Thymus (tissue), 11 donors: ENCODE data around the gene PSD4. TPM values are rescaled to one million over a fixed set of nuclear protein-coding genes. Genes with fewer than 3 reads are reported as not detected.

Experiments
- DNase-seq, 9 donors: peaks; one replicate each; pipeline ENCODE4 v3.0.0-alpha.2; 2013; ENCODE audit warnings: low spot score in 9 of 9, low read depth in 6 of 9, missing footprints in 1 of 9
- H3K27ac ChIP-seq, 2 donors: one replicate each; pipeline ENCODE4 v1.5.1; 2013; ENCODE audit warnings: control low read depth in 1 of 2, low read depth in 1 of 2, low read length in 1 of 2, mild to moderate bottlenecking in 1 of 2, moderate library complexity in 1 of 2
- H3K27me3 ChIP-seq, 2 donors: one replicate each; pipeline ENCODE4 v1.5.1; 2013; ENCODE audit warnings: low read length in 1 of 2; ENCODE audit not compliant: control insufficient read depth in 2 of 2, insufficient read depth in 1 of 2
- H3K36me3 ChIP-seq, 2 donors: one replicate each; pipeline ENCODE4 v1.5.1; 2013; ENCODE audit warnings: low read length in 1 of 2, mild to moderate bottlenecking in 1 of 2, moderate library complexity in 1 of 2; ENCODE audit not compliant: control insufficient read depth in 2 of 2, insufficient read depth in 2 of 2
- H3K4me1 ChIP-seq, 2 donors: one replicate each; pipeline ENCODE4 v1.5.1; 2013; ENCODE audit warnings: low read length in 2 of 2; ENCODE audit not compliant: control insufficient read depth in 2 of 2, insufficient read depth in 2 of 2
- H3K4me3 ChIP-seq, 2 donors: one replicate each; pipeline ENCODE4 v1.5.1; 2013; ENCODE audit warnings: low read length in 2 of 2, control low read depth in 1 of 2, mild to moderate bottlenecking in 1 of 2
- H3K9me3 ChIP-seq, 2 donors: one replicate each; pipeline ENCODE4 v1.5.1; 2013; ENCODE audit warnings: low read length in 1 of 2, mild to moderate bottlenecking in 1 of 2; ENCODE audit not compliant: control insufficient read depth in 2 of 2, insufficient read depth in 1 of 2
- WGBS: extraction: QIAGEN DNeasy Blood & Tissue Kit; methylation state at CpG from one replicate; pipeline ENCODE4 v1.1.7; 2013; 5-methylcytosine and 5-hydroxymethylcytosine counted together
- polyA plus RNA-seq: library from polyadenylated mRNA; stranded (reverse); fragments of 200-250 nt; gene quantifications from one replicate; pipeline ENCODE4 v1.2.3, GENCODE V29; 2013
- total RNA-seq: library from RNA; stranded (reverse); fragments of 120-200 nt; gene quantifications from one replicate; pipeline ENCODE4 v1.2.4, GENCODE V29; 2013
- donor health status: healthy.

The PSD4 gene
- total and polyA plus RNA-seq, 2 donors = 81.8 to 92.1 TPM

DNA sequence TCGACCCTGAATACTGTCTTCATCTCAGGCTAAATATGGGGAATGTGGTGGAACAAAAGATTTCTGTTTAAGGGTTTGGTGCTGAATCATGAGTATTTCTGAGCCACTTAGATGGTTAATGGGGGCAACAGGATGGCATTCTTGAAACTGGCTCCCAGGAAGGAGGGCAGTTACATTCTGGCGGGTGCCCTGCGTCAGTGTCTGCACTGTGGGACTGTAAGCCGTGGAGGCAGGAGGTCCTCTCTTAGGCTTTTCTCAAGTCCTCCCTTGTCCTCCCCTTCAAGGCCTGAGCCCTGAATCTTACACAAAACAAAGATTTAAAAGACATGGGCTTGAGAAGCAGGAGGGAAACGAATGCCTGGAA lies 45.7 kb downstream of the PSD4 start:
- Histone ChIP-seq H3K27me3 (no peaks in the 10 kb centered on the region), H3K36me3 (no peaks in the 10 kb centered on the region), H3K9me3 (no peaks in the 10 kb centered on the region), H3K4me3 (no peak overlapping the region), H3K27ac (no peak overlapping the region), H3K4me1 (peaks cover 5 to 21% of the 10 kb centered on the region in 2 donors)
- no peak for DNase-seq
- 84% methylated on average over 5 of the region's 5 CpGs for WGBS

DNA sequence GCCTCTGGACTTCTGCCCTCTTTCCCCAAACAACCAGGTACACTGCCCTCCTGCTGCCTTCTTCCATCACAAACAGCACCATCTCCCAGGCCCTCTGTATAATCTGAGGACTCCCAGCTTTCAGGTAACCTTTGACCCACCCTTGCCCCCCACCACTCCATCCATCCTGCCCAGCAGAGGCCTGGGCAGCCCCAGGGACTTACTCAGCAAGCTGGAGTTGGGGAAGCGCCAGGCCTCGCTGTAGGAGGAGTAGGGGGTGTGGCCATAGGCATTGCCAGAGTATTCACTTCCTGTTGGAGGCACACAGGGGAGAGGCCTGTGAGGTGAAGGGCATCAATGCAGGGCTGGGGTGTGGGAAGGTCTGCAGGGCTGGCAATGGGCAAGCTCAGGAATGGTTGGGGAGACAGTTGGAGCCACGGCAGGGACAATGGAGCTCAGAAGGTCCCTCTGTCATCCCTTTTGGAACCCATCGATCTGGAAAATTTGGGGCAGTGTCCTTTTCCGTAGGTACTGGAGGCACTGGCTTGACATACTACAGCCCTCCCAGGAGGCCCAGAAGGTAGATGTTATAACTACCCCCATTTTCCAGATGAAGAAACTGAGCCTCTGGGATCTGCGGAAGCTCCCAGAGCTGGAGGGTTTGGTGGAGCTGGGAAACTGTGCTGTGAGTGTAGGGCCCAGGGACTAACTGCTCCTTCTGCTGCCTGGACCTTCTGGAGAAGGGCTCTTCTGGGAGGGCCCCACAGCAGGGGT lies 46.3 kb downstream of the PSD4 start:
- H3K27ac ChIP-seq = no peak overlapping the region
- H3K4me1 ChIP-seq = peaks cover 5 to 21% of the 10 kb centered on the region in 2 donors
- no peaks in the 10 kb centered on the region for H3K9me3 ChIP-seq
- H3K36me3 ChIP-seq = no peaks in the 10 kb centered on the region
- no peaks in the 10 kb centered on the region for H3K27me3 ChIP-seq
- DNase-seq = no peak
- WGBS = 91% methylated on average over 6 of the region's 6 CpGs
- H3K4me3 ChIP-seq = no peak overlapping the region

DNA sequence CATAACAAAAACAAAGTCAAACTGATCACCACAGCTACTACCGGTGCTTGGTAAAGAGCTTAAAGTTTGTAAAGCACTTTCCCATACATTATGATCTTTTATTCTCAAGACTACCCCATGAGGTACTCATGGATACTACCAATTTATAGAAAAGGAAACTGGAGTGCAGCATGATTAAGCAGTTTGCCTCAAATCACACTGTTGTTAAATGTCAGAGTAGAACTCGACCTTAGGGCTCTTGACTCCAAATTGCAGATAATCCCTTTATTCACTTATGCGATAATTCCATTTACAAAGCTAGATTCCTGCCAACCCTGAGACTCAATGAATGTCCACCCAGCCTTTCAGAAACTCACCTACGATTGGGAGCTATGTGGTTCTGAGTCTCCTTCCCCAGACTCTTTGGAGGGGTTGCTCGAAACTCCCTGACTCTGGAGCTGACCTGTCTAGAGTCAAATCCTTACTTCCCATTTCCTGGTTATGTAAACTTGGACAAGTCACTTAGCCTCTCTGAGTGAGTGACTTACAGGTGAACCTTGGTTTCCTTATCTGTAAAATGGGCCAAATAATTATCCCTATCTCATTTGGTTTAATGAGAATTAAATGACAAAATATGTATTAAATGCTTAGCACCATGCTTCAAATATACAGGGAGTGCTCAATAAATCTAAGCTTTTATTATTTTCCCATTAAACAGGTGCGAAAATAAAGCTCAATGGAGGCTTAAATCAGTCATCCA lies 47.4 kb downstream of the PSD4 start:
- H3K27me3 ChIP-seq = no peaks in the 10 kb centered on the region
- no peak overlapping the region for H3K4me3 ChIP-seq
- no peaks in the 10 kb centered on the region for H3K36me3 ChIP-seq
- H3K9me3 ChIP-seq = no peaks in the 10 kb centered on the region
- H3K4me1 ChIP-seq = peaks cover 5 to 21% of the 10 kb centered on the region in 2 donors
- WGBS = 90% methylated on average over 6 of the region's 6 CpGs
- no peak overlapping the region for H3K27ac ChIP-seq
- DNase-seq = no peak

DNA sequence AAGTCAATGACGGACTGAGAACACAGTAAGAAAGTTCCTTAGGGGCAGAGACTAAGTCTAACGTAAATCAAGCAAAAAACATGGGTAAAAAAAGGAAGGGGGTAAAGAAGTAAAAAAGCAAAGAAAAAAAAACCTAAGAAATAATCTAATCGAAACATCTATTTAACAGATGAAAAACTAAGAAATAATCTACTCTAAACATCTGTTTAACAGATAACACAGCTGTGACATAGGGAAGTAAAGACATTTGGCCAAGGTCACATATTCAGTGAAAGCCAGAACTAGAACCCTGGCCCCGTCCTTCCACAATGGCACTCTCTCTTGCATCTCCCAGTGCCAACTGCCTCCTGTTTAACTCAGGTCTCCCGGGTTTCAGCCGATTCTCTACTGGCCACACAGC lies 48.1 kb downstream of the PSD4 start:
- Histone ChIP-seq H3K4me3 (no peak overlapping the region), H3K27me3 (no peaks in the 10 kb centered on the region), H3K4me1 (peaks cover 5 to 21% of the 10 kb centered on the region in 2 donors), H3K36me3 (no peaks in the 10 kb centered on the region), H3K9me3 (no peaks in the 10 kb centered on the region), H3K27ac (no peak overlapping the region)
- WGBS = 89% methylated on average over 6 of the region's 6 CpGs
- DNase-seq = no peak

DNA sequence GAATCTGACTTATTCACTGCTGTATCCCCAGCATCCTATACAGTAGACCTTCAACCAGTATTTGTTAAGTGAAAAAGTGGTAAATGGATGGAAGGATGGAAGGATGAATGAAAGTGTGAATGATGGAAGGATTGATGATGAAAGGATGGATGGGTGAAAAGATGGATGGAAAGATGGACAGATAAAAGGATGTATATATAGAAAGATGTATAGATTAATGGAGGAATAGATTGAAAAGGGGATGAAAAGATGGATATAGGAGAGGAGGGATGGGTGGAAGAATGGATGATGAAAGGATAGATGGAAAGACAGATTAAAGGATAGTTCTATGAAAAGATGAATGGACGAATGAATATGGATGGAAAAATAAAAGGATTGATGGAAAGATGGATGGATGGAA lies 50.0 kb downstream of the PSD4 start:
- Histone ChIP-seq H3K4me3 (no peak overlapping the region), H3K9me3 (no peaks in the 10 kb centered on the region), H3K4me1 (peaks cover 0 to 3% of the 10 kb centered on the region in 2 donors), H3K27me3 (no peaks in the 10 kb centered on the region), H3K27ac (no peak overlapping the region), H3K36me3 (no peaks in the 10 kb centered on the region)
- DNase-seq = no peak
- WGBS = 95% methylated on average over 1 of the region's 1 CpG

DNA sequence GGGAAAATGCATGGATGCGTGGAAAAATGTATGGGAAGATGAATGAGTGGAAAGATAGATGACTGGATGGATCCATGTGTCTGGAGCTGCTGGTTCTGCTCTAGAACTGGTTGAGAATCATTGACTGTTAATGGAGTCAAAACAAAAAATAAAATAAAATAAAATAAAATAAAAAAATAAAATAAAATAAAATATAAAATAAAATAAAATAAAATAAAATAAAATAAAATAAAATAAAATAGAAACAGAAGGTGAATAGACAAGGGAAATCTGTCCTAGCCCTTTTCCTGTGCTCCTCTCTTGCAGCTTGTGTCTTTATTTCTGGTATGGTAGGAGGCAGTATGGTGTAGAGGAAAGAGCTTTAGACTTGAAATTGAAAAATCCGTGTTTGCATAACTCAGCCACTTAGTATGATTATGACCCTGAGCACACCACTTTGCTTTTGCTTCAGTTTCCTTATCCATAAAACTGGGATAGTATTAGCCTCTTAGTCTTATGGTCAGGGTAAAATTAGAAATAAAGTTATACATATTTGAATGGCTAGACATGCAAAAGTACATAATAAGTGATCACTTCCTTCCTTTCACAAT lies 51.0 kb downstream of the PSD4 start:
- 70% methylated on average over 2 of the region's 2 CpGs for WGBS
- Histone ChIP-seq H3K4me3 (no peak overlapping the region), H3K4me1 (peaks cover 2 to 7% of the 10 kb centered on the region in 2 donors), H3K27me3 (no peaks in the 10 kb centered on the region), H3K36me3 (no peaks in the 10 kb centered on the region), H3K27ac (no peak overlapping the region), H3K9me3 (no peaks in the 10 kb centered on the region)
- DNase-seq = no peak

DNA sequence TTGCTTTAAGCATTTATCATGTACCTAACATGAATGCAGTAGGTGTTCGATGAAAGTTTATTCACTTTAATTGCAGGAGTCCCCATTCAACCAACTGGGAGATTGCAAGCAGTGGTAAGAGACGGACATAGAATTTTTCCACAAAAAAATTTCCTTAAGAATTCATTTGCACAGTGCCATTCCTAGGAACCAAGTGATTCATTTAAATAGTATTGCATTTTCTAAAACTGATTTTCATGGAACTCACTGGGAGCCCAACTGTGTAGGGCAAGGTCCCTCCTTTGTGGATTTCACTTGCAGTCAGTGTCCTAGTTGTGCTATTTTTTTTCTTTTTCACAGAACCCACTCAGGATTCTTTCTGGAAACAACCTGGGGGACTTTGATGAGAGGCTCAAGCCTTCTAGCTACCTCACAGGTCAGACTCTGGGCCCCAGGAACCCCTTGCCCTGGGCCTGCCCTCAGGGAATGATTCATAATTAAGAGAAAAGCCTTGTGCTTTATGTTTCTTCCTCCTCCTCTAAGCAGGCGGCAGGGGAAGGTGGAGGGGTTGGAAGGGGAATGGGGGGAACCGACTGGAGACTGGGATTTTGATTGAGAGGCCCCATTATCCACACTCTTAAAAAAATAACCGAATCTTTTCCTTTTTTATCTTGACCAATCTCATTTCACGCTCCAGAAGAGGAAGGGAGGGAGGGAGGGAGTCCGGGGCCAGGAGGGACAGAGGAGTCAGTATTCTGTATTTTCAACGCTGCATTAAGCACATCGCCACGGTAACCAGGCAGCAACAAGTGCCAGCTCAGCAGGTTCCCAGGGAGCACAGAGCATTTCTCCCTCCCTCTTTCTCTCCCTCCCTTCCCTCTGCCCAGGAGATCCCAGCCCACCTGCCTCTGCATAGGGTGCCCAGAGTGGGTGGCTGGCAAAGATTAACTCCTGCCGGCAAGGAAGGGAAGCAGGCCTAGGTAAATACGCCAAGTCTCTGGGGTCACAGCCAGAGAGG lies 51.8 kb downstream of the PSD4 start:
- no peak overlapping the region for H3K4me3 ChIP-seq
- no peaks in the 10 kb centered on the region for H3K36me3 ChIP-seq
- no peak overlapping the region for H3K27ac ChIP-seq
- no peaks in the 10 kb centered on the region for H3K27me3 ChIP-seq
- H3K4me1 ChIP-seq = peaks cover 2 to 11% of the 10 kb centered on the region in 2 donors
- H3K9me3 ChIP-seq = no peaks in the 10 kb centered on the region
- 74% methylated on average over 12 of the region's 12 CpGs for WGBS
- DNase-seq = no peak

DNA sequence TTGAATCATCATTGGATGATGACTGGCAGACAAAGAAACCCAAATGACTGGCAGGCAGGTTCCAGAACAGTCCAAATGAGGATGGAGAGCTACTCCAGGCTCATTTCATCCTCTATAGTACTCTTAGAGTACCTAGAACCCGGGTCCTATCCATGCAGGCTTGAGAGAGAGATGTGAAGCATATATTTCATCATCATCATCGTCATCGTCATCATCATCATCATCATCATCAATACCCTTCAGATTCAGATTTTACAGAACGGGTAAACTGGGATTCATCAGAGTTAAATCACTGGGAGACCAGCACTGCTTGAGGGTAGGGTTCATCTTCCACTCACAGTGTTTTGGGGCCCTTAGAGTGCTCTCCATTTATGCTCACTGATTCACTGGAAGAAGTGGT lies 52.7 kb downstream of the PSD4 start:
- 79% methylated on average over 4 of the region's 4 CpGs for WGBS

More for the DNA sequence above, 52.7 kb downstream of the PSD4 start:
- Histone ChIP-seq H3K9me3 (no peaks in the 10 kb centered on the region), H3K27me3 (no peaks in the 10 kb centered on the region), H3K4me3 (no peak overlapping the region), H3K36me3 (no peaks in the 10 kb centered on the region), H3K4me1 (peaks cover 2 to 14% of the 10 kb centered on the region in 2 donors), H3K27ac (no peak overlapping the region)
- no peak for DNase-seq
